ENCODE results near the gene CNPY1.
"Not testable (repeated sequence)": the region's sequence is repeated elsewhere in the genome, so short reads cannot be mapped to it uniquely, and the experiment has no call there.

CNPY1 gene

DNA sequence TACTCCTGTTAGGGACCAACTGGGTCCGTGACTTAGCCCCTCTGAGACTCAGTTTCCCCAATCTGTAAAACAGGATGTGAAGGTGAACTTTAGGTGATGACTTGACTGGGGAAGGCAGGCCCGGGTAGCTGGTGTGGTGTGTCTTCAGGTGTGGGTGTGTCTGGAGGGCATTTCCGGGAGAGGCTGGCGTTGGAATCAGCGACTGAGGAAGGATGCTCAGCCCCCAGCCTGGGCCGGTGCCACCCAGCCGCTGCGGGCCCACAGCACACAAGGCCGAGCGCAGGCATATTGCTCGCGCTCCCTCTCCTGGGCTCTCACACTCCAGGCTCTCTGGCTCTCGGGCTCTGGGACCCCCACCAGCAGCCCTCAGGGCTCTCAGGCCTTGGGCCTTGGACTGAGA, 31.7 kb upstream of the CNPY1 start:
- DNase-seq, result no peak

DNA sequence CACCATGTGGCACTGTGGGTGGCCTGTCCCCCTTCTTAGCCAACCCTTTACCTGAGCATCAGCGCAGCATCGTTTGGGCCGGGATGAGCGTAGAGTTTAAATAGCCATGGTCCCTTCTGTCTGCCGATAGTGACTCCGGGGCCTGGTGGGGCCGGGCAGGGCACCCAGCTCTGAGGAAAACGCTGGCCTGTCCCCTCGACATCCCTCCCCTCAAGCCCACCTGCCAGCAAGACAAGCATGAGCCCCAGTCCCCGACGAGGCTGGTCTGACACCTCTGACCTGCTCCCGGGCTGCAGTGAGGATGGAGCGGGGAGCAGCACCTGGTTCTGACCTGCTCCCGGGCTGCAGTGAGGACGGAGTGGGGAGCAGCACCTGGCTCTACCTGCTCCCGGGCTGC, 31.1 kb upstream of the CNPY1 start:
- no peak for DNase-seq

DNA sequence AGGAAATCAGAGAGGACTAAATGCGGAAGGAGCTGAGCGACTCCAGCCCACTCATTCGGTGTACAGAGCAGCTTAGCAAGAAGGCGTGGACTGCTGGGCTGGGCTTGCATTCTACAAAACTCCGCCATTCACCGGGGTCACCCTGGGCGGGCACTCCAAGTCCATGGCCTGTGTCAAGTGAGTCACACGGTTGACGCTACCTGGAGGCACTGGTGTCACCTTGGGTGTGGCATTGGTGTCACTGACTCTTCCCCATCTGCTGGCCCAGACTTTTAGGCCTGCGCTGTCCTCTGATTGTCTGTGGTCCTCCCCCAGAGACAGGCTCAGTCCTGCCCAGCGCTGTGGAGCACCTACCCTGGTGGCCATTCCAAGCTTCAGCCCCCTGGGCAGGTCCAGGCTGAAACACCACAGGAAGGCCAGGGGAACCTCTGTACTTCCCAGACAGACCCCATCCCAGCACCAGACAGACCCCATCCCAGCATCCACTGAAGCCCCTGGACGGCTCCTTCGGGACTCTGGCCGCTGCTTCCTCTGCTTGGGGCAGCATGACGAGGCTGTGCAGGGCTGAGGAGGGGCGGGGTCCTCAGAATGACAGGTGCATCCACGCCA, 30.6 kb upstream of the CNPY1 start:
- no peak for DNase-seq

DNA sequence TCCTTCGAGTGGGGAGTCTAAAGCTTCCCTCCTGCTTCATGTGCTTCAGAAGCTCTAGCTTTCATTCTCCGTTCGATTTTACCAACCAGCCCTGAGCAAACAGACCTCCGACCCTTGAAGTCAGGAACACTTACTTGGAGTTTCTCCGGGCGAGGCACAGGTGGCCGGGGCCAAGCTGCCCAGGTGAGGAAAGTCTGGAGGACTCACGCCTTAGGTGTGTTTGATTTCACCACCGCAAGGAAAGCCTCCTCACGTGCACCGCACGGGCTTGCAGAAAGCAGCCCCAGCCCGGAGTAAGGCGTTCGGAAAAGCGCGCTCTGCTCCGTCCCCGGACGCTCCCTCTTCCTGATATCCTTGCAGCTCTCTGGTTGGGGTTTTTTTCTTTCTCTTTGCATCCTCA, 30.1 kb upstream of the CNPY1 start:
- no peak for DNase-seq

DNA sequence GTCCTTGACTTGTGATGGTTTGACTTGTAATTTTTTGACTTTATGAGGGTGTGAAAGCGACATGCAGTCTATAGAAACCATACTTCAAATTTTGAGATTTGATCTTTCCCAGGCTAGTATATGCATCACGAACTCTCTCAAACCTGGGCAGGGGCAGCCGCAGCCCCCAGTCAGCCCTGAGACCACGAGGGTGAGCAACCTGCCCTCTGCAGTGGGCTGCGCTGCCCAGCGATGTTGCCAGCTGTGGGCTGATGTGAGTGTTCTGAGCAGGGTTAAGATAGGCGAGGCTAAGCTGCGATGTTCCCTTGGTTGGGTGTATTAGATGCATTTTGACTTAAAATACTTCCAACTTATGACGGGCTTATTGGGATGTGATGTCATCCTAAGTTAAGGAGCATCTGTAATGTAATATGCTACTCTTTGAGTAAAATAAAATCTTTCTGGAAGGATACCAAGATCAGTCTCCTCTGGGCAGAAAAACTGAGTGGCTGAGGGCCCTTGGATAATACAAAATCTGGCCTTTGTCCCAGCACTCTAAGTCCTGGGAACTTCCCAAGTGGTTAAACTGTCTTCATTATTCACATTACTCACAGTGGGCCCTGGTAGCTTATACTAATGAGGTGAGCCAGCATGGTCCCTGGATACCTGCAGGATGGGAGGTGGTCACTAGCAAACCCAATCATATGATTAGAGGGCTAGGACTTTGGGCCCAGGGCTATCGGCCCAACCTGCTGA, 28.4 kb upstream of the CNPY1 start:
- DNase-seq, result no peak

DNA sequence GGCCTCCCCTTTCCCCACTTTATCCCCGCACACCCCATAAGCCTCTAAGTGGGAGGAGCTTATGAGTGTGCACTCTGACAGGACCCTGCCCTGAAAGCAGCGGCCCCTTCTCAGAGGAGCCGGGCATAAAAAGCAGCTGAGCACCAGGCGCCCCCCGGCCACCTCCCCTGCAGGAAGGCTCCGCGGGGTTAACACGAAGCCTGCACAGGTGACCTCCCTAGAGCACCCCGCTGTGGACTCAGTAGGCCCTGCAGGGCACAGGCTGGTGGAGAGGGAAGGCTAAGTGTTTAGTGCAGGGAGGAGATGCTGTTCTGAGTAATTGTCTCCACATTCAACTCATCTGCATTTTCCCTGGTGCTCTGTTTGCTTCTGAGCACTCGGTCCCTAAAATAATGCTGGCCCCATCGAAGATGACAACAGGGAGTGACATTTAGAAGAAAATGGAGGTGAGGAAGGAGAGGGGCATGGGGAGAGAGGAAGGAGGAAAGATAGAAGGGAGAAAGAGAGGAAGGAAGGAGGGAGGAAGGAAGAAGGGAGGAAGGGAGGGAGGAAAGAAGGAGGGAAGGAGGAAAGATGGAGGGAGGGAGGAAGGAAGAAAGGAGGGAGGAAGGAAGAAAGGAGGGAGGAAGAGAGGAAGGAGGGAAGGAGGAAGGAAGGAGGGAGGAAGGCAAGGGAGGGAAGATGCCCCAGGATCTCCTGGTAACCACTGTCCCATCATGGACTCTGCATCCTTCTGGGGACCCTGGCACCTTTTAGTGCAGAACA, 25.4 kb upstream of the CNPY1 start:
- DNase-seq, result no peak

DNA sequence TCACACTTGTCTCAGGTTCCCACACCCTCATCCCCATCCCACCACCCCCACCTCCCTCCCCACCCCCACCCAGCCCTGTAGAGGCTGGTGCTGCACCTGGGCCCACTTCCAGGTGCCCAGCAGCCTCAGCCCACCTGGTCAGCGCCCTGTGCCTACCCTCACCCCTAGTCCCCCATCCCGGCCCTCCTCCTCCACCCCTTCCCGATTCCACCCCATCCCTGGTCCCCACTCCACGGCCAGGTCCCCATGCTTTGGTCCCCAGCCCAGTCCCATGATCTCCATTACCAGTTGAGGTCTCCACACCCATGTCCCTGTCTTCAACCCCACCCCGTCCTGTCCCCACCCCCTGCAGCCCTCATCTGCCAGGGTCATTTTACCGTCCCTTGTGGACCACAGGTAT, 24.6 kb upstream of the CNPY1 start:
- no peak for DNase-seq

DNA sequence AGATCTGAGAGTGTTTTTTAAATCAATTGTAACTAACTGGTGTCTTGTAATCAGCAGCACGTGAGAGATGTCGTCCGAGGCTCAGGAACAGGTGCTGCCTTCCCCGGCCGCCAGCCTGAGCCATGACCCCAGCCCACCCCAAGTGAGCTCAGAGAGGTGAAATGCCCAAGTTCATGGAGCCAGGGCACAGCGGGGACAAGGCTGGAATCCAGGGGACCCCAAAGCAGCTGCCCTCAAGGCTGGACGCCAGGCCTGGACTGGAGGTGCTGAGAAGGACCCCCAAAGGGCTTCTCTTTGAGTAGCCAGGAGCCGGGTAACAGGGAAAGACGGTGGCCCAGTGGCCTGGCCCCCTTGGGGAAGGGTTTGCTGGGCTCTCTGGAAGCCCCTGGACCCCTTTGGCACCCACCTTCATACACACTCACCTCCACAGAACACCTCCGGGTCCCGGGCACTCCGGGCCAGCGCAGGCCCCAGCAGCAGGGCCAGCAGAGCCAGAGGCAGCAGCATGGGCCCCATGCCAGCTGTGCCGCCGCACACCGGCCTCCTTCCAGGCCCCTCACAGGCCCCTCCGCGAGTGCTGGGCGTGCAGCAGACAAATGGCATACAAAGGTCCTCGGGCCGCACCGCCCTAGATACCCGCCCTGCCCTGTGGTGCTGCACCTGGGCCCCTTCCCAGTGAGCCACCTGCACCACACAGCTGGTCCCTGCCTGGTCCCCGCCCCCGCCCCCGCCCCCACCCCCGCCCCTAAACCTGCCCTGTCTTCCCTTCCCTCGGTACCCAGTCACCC, 24.0 kb upstream of the CNPY1 start:
- no peak for DNase-seq

DNA sequence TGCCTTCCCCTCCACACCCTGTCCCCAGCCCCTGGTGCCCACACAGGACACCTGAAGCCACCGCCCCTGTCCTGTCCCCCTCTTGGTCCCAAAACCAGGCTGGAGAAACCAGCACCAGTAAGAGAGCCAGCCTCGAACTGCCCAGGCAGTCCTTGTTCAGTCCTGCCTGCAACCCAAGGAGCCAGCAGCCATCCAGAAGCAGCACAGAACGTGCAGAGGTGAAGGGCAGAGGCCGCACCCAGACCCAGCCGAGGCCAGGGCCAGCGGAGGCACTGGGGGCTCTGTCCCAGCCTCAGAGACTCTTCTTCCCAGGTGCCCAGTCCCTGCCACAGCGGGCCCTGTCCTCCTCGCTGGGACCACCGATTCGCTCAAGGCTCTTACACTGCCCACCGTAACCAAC, 23.3 kb upstream of the CNPY1 start:
- DNase-seq, result no peak

DNA sequence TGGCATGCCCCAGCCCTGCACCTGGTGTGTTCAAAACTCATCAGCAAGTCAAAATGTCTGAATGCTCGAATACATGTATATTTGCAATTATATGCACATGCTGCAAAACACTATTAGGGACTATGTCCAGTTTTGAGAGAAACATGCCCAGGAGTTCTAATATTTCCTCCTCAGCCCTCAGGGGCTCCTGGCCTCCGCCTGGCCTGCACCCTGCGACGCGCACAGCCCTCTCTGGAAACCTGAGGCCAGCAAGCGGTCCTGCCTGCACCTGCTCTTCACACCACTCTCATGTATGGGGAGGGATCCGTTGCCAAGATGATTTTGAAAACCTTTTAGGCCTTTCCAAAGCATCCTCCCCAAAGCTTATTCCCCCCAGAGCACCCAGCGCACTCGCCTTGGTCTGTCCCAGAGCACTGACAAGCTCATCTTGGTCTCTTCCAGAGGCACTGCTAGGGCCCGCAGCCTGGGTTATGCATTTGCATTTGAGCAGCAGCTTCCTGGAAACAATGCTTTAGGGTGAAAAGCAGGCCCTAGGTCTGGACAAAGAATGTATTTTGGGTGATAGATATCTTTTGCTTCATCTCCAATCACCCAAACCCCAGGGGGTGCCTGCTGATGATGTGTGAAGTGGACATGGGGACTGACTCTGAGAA, 22.6 kb upstream of the CNPY1 start:
- DNase-seq, result no peak

DNA sequence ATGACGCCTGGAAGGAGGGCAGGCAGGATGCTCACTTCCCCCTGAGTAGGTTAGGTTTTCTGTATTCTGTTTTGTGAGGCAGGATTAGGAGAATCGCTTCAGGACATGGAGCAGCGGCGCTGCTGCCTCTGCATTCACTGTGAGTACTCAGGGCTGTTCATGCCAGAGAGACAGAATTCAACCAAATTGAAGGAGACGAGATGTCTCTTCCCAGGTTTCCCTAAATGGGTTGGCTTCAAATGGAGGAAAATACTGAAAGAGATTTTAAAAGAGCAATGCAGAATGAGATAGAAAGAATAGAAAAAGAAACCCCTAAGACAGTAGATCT, 21.9 kb upstream of the CNPY1 start:
- no peak for DNase-seq

DNA sequence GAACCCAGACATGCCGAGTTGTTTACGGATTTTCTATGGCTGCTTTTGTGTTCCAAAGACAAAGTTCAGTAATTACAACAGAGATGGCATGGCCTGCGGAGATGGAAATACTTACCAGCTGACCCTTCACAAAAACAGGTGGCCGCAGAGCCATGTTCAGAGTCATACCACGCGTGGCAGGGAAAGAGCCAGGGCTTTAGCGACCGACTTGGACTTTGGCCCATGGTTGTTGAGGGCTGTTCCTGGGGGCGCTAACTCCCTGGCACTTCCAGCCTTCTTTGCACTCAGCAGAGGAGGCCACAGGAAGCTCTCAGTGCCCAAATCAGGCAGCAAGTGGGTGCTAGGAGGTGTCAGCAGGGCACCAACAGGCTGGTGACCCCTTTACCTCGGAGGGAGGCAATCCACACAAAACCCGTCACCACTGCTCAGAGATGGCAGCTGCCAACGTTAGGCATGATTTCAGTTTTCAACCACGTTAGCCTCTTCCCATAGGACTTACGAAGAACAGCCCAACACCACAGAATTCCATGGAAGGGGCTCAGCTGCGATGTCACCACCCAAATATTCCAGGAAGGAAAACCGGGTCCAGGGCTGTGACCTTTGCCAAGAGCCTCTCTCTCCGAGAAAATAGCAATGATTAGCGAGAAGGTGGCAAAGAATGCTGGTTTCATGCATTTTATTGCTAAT, 21.4 kb upstream of the CNPY1 start:
- DNase-seq, result no peak

DNA sequence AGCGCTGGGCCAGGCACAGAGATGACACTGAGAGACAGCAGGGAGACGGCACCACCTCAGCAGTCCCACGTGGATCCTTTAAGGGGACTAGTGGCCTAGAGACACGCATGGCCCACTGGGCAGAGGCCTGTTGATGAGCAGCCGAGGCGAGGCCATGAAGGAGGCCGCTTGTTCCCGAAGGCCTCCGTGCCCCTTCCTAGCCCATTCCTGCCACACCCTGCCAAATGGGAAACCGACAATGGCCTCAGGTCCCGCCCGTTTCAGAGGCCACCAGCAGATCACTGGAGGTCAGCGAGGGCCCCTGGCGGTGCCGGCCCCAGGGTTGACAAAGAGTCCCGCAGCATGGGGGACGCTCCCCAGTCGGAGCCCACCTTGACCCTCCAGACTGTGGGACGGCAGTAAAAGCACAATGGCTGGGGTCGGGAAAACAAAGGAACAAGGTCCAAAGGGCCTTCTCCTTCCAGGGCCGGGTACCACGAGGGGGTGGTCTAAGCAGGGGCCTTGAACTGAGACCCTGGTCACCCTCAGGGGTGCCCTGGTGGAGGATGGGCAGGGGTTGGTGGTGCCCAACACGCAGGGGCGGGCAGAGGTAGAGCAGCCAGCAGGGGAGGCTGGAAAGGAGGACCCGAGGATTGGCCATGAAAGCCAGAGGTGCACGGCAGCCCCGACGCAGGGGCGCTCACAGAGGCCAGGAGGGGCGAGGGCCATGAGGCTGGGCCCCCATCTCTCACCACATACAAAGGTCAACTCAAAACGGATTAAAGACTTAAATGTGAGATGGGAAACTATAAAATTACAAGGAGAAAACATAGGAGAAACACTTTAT, 19.9 kb upstream of the CNPY1 start:
- no peak for DNase-seq

DNA sequence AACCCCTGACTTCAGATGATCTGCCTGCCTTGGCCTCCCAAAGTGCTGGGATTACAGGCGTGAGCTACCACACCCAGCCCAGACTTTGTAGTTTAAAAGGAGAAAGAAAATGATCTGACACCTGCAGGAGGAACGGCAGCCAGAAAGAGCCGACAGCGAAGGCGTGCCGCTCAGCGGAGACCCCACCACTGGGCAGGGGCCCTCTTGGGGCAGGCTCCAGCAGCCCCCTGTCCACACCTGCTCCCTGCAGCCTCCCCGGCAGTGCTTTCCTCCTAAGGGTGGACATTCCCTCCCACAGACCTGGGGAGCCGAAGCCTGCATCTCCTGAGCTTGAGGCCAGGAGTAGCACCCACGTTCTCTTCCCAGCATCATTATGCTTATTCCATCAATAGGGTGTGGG, 19.2 kb upstream of the CNPY1 start:
- no peak for DNase-seq

DNA sequence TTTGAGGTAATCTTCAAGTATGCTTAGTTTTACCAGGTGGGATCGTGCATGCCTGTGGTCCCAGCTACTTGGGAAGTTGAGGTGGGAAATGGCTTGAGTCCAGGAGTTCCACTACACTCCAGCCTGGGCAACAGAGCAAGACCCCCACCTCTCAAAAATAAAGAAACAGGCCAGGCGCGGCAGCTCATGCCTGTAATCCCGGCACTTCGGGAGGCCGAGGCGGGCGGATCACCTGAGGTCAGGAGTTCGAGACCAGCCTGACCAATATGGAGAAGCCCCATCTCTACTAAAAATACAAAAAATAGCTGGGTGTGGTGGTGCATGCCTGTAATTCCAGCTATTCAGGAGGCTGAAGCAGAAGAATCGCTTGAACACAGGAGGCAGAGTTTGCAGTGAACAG, 16.6 kb upstream of the CNPY1 start:
- DNase-seq, result not testable (repeated sequence)

DNA sequence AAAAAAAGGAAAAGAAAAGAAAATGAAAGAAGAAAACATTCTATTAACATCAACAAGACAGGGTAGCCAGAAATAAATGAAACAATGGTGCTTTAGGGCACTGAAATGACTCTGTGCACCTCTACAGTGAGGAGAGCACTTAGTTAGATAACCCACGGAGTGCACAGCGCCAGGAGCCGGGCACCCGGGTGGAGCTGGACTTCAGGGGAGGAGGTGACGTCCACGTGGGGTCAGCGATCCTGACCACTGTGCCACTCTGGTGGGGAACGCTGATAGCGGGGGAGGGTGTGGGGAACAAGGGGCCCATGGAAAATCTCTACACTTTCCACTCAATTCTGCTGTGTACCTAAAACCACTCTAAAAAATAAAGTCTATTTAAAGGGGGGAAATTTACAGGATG, 15.7 kb upstream of the CNPY1 start:
- DNase-seq, result no peak

DNA sequence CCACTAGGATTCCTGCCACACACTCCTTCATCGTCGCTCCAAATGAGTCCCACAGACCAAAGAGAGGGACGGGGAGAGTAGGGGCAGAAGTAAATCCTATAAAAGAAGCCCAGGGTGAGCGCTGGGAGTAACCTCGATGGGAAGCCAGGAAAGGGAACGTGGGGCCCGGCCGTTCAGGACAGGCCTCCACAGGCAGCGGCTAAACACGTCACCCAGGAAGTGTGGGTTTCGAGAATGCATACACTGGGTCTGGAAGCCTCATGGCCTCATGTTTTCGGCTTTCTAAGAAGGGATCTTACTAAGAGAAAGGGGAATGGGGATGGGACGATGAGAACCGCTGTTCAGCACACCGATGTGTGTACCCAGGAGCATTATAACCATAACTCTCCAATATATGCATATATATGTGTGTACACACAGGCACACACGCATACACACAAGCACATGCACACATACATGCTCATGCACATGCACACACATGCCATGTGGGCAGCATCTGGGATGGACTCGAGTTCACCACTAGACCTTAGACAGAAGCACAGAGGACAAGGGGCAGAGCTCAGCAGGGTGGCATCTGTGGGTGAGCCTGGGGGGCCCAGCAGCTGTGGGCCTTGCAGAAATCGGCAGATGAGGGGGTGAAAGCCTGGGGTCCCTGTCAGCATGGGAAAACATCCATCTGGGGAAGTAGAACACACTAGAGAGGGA, 14.8 kb upstream of the CNPY1 start:
- DNase-seq, result no peak

DNA sequence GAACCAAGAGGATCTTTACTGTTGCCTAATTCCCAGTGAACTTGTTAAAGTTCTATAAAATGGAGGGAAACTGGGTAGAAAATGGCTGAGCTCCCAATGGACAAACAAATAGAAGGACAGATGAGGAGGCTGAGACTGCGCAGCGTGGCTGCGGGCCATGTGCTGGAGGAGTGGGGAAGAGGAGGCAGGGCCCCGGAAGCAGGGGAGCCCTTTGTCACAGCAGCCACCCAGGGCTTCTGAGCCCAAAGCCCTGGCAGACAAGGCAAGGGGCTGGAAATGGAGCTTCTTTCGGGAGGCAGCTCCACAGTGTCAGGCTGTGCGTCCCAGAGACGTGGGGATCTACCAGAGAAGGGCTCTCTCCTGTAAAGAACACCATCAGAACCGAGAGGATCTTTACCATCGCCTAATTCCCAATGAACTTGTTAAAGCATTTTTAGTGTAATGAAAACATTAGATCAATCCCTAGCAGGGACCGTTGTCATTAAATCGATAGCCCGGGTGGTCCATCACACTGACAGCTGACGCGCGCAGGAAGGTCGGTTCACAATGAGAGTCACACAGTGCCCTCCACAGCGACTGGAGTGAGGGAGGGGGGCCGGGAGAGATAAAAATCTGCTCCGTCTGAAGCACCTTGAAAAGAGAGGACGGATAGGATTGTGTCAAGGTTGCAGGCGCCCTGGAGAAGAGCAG, 14.0 kb upstream of the CNPY1 start:
- DNase-seq, result no peak

DNA sequence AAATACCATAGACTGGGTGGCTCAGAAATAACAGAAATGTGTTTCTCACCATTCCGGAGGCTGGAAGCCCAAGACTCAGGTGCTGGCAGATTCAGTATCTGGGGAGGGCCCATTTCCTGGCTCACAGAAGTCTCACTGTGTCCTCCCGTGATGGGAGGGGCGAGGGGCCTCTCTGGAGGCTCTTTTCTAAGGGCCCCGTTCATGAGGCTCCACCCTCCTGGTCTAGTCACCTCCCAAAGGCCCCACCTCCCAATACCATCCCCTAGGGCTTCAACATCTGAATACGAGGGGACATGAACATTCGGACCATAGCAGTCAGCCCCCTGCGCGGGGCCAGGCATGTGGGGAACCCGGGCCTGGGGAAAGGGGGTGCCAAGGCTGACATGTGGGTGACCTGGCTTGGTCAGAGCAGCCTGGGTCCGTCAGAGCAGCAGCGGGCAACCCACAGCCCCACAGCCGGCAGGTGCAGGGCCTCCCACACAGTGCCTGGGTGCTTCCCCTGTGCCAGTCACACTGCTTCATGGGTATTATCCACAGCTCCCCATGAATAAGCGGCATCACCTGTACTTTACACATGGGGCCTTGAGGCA, 13.3 kb upstream of the CNPY1 start:
- no peak for DNase-seq

DNA sequence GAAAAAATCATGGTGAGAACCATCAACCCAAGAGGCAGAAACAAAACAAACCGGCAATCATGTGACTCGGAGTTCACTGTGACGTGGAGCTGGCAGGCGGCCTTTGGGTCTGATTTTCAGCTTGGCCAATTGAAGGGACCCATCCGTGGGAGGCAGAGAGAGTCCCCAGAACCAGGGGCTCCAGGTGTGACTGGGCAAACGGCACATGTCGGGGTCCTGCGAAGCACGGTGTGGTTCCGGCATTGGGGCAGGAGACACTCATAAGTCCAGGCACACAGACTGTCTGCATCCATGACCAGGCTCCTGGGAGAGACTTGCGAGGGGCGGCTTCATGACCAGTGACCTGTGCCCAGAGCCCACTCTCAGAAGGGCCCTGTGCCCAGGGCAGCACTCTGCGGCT, 12.6 kb upstream of the CNPY1 start:
- DNase-seq, result no peak

All from fibroblast of skin of scalp (primary cell).